ENCODE data around the gene DNAJB13.

The DNAJB13 gene

DNA sequence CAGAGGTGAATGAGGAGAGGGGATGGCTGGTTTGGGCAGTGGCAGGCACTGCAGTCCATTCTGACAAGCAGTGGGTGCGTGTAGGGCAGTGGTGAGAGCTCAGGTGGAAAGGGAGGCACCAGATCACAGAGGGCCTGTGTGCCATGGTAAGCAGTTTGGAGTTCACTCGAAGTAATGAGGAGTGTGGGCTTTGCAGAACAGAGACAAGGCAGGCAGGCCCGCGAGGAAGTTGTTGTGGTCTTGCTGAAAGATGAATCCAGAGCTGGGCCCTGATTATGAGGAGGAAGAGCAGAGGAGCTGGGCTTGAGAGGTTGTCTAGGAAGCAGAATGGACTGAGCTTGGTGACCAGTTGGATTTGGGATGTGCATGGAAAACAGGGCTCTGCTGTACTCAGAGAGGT, 1.6 kb upstream of the DNAJB13 start:
- DNase-seq = peak in 1 of 10 donors; percentile 40
- intact Hi-C loops (cut with DNase I) = no loop called here

DNA sequence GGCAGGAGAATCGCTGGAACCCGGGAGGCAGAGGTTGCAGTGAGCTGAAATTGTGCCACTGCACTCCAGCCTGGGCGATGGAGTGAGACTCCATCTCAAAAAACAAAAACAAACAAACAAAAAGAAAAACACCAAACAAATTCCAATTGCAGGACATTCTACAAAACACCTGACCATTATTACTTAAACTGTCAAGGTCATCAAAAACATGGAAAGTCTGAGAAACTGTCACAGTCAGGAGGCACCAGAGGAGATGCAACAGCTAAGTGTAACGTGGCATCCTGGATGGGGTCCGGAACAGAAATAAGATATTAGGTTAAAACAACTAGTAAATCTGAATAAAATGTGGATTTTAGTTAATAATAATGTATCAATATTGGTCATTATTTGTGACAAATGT, 914 bp upstream of the DNAJB13 start:
- DNase-seq = no peak
- intact Hi-C loops (cut with DNase I) = no loop called here

DNA sequence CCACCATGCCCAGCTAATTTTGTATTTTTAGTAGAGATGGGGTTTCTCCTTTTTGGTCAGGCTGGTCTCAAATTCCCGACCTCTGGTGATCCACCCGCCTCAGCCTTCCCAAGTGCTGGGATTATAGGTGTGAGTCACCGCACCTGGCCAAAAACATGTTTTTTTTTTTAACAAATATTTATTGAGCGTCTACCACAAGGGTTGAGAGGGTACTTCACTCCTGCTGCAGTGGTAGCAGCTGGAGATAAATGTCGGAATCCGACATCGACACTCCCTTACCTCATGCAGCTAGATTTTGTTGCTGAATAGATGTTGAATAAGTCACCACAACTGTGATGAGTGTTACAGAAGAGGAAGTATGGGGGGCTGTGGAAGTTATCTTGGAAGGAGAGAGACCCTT, 971 bp downstream of the DNAJB13 start:
- intact Hi-C loops (cut with DNase I) = no loop called here
- DNase-seq = peak in 1 of 10 donors; percentile 5

DNA sequence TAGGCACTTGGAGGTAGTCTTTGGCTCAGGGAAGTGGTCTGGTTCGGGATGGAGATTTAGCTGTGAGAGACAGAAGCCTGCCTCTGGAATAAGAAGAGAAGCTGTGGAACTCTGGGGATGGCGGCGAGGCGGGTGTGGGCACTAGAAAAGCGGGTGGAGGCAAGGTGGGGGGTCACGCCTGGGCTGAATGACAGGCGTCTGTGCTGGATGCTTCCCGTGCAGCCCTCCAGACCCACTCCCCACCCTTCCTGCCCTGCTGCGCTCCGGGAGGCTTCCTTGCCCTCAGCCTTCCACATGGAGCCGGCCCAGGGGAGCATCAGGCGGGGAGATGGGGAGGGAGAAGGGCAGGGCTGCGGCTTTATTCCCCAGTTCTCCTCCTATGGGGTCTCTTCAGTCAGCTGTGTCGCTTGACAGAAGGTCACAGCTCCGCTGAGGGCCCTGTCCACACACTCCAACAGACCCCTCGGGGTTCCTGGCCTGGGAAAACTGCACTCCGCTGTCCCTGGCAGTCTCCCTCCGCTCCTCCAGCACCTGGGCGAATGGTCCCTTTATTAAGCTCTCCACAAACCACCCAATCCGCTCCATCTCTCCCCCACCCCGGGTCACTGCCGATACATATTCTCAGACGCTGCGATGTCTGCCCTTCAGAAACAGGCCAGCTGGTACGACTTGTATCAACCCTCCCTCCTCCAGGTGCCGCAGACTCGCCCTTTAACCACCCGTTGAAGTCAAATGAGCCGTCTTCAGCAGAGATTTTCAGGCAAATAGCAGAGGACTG, 6.2 kb downstream of the DNAJB13 start:
- intact Hi-C loops (cut with DNase I) = no loop called here
- DNase-seq = peak in 2 of 10 donors; percentile 60 to 67

DNA sequence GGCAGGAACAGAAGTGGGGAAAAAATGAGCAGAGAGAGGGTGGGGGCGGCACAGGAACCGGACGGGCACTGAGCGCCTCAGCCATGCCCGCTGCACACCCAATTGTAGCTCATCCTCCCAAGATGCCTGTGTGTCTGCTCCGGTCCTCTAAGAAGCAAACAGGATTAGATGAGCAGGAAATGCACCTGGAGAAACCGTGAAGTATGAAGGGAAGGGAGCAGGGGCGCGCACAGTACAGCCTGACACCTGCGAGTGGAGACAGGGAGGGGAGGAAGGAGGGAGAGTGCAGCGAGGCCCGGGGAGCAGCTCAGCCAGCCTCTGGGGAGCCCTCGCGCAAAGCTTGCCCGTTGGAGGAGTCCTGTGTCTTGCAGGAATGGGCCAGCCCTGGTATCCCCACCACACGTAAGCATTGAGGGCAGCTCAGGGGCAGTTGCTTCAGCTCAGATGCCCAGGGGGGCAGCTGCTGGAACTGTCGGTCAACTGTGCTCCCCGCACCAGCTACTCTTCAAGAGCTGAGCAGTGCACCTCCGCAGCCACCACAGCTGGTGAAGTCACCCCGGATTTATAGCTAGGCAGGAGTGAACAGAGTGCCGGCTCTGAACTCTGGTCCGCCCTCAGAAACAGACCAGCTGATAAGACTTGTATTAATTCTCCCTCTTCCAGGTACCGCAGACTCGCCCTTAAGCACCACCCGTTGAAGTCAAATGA, 7.0 kb downstream of the DNAJB13 start:
- DNase-seq = peak in 2 of 10 donors; percentile 65 to 75
- intact Hi-C loops (cut with DNase I) = no loop called here

DNA sequence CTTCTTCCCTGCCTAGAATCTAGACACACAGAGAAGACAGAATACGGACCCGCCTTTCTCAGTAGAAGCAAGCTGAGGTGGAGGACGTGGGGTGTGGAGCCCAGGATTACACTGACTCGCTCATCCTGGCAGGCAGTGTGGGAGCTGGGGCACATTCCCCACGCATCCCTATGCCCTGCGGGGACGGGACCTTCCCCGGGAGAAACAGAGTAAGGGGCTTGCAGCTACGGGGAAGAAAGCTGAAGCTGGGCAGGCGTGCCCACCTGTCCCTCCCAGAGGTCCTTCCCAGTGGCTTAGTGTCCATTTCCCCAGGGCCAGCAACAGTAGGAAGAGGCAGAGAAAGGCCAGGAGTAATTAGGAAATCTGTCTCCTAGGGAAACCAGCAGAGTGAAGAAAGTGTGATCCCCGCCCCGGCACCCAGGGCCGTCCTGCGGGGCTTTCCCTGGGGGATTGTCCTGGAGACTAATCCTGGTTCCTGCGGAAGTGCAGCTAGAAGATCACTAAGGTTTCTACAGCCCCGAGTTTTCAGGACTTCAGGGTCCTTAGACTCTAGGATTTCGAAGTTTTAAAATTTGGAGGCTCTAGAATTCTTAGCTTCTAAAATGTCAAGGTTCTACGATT, 7.8 kb downstream of the DNAJB13 start:
- intact Hi-C loops (cut with DNase I) = no loop called here
- peak in 2 of 10 donors; percentile 54 to 75 for DNase-seq

DNA sequence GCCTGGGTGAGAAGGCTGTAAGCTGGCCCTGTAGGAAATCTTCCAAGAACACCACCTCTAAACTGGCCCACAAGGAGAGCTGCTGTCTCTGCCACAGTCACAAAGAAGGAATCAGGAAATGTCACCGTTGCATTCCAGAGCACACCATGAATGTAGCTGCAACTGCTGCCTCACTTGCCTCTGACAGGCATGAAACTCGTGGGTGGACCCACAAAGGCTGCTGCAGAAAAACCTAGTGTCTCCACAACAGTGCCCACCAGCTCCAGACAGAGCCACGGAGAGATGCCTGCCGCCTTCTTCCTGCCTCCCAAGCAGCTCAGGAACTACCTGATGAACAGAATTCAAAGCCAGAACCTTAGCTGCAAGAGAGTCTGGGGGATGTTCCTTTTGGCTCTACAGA, 10.5 kb downstream of the DNAJB13 start:
- intact Hi-C loops (cut with DNase I) = loop anchor here (5.0 kb wide), 2 partner anchors 131 to 486 kb away; no protein-coding TSS in a partner anchor
- DNase-seq = peak in 6 of 10 donors; percentile 29 to 87 (median 71)

DNA sequence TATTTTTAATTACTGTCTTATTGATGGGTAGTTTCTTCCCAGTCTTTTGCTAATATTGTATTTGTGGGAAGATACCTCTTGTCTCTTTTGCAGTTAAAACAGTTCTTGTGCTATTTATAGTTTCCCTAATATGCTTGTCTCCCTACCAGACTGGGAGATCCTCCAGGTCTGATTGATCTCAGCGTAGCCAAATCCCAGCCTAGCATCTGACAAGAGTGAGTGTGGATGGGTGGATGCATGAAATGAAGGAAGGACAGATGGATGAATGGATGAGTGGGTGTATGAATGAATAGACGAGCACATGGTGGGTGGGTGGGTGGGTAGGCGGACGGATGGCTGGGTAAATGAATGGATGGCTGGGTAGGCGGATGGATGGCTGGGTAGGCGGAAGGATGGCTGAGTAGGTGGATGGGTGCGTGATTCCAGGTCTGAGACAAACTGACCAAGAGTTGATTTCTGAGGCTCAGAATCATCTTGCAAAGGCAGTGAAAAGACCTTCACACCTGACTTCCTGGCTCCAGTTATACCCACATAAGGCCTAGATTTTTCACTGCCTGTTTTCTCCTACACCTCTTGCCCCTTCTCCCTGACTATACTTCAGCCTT, 11.4 kb downstream of the DNAJB13 start:
- intact Hi-C loops (cut with DNase I) = loop anchor here (5.0 kb wide), 2 partner anchors 130 to 485 kb away; no protein-coding TSS in a partner anchor
- DNase-seq = peak in 2 of 10 donors; percentile 33 to 43

DNA sequence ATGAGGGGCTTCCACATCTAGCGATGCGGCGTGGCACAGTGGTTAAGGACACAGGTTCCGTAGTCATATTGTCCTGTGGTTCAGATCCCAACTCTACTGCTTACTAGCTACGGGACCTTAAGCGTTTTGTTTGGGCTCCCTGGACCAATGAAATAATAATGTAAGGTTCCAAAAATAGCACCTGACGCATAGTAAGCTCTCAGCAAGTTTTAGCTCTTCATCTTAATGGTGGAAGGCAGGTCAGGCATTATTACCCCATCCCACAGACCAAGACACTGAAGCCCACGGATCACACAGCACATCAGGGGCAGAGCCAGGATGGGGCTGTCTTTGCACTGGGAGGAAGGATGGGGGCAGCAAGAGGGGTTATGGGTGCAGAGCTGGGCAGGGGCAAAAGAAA, 13.0 kb downstream of the DNAJB13 start:
- intact Hi-C loops (cut with DNase I) = loop anchor here (5.0 kb wide), 2 partner anchors 128 to 483 kb away; no protein-coding TSS in a partner anchor

DNA sequence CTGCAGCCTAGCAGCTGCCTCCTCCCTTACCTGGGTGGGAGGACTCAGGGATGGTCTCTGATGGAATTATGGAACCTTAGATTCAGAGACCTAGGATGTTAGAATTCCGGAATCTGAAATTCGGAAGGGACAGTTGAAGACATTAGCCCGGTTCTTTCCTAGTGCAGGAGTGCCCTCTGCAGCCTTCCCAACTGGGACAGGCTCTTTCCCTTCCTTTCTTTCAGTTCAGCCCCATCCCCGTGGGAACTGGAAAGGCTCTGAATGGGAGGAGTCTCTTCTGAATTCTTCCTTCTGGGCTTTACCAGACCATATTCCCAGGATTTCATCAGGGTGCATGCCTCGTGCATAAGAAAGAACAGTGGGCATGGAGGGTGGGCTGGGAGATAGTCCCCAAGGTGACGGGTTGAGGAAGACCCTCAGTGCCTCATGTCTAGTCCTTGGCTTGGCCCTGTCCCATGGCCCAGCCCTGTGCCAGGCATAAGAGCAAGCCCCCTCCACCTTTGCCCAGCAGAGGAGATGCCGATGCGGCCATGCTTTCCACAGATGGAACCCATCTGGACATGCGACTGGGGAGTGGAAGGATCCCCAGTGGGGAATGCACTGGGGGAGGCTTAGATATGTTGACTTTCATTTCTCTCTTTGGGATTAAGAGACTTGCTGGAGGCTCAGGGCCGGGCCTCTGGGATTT, 14.4 kb downstream of the DNAJB13 start:
- intact Hi-C loops (cut with DNase I) = no loop called here
- peak in 2 of 10 donors; percentile 25 to 56 for DNase-seq

More for the DNA sequence above, 13.0 kb downstream of the DNAJB13 start:
- DNase-seq = peak in 2 of 10 donors; percentile 7 to 56

DNA sequence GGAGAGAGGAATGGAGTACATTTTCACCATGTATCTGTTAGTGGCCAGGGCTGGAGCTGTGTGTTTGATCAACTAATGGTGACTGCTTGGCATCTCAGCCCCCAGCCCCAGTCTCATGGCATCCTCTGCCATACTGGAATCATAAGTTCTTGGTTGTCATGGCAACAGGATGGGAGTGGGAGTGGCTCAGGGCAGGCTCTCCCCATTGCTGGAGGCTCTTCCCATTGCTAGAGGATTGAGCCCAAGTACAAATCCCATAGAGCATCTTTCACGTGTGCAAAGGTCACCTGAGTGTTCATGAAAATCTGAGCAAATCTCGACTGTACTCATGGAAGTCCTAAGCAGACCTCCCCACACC, 14.9 kb downstream of the DNAJB13 start:
- intact Hi-C loops (cut with DNase I) = no loop called here
- DNase-seq = no peak

DNA sequence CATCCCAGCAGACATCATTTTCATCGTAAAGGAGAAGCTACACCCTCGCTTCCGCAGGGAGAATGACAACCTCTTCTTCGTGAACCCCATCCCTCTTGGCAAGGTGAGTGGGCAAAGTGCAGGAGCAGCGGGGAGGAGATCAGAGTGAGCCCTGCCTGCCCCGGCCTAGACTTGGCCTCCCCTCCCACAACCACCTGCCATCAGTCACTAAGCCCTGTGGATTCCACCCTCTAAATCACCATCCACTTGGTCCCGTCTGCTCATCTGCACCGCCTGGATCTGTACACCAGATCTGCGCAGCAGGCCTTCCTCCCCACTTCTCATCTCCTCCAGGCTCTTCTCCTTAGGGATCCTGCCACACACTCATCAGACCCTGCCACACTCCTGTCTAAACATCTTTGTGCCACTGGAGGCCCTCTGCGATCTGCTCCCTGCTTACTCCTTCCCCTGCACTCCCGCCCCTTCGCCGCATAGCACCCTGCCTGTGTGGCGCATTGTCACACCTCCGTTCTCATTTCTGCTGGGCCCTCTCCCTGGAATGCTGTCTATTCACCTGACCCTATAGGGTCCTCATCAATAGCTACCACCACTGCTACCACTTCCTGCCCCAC, 17.6 kb downstream of the DNAJB13 start:
- intact Hi-C loops (cut with DNase I) = no loop called here
- DNase-seq = peak in 2 of 10 donors; percentile 45 to 57

DNA sequence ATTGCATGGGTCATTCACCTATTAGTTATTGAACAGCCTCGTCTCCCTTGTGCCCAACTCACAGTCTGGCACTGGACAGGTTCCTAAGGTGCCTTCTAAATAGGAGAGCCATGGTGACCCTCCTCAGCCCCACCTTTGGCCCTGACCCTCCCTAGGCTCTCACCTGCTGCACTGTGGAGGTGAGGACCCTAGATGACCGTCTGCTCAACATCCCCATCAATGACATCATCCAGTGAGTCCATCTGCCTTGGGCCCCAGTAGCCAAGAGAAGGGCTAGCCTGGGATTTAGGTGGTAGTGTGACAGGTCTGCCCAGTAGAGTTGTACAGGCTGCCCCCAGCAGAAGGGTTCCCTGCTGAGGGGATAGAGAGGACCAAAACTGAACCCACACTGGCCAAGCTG, 18.3 kb downstream of the DNAJB13 start:
- peak in 2 of 10 donors; percentile 31 to 41 for DNase-seq
- intact Hi-C loops (cut with DNase I) = no loop called here

DNA sequence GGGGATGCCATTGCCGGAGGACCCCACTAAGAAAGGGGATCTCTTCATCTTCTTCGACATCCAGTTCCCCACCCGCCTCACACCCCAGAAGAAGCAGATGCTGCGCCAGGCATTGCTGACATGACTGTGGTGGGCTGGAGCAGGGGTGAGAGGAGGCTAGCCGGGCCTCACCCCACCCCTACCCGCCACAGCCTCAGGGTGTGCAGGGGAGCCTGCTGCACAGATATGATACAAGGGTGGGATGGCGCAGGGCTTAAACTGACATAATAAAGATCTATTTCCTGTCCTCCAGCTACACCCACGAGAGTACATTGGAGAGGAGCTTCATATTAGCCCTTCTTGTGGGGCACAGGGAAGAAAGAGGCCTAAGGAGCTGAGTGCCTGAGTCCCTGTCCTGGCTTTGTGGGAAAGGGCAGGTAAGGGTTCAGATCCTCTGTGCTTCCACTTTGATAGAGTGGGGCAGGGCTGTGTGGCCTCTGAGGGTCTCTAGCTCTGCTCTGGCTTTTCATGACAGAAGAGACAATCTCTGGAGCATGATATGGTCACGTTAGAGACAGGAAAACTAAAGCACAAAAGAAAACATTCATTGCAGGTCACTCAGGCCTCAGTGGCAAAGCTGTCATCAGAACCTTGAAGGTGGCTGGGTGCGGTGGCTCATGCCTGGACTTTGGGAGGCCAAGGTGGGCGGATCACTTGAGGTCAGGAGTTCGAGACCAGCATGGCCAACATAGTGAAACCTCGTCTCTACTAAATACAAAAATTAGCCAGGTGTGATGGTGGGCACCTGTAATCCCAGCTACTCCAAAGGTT, 19.4 kb downstream of the DNAJB13 start:
- intact Hi-C loops (cut with DNase I) = no loop called here
- DNase-seq = peak in 2 of 10 donors; percentile 31 to 62

DNA sequence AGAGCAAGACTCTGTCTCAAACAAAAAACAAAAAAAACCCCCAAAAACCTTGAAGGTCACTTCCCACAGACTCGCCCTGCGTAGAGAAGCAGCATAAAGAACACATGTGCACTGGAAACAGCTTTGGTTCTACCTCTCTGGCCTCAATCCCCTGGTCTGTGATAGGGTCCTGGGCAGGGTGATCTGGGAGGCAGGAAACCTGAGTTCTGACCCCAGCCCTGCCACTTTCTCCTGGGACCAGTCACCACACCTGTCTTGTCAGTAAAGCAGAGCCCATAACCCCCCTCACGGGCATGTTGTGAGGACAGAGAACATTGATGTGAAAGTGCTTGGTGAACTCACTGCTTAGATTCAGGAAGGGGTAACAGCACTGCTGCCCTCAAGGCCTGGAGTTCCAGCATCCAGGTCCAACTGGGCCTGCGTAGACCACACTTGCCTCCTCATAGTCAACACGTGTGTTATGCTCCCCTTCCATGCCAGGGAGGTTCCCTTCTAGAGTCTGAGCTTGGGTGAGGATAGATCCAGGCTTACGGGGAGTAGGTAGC, 20.4 kb downstream of the DNAJB13 start:
- peak in 3 of 10 donors; percentile 16 to 60 (median 16) for DNase-seq
- intact Hi-C loops (cut with DNase I) = no loop called here

DNA sequence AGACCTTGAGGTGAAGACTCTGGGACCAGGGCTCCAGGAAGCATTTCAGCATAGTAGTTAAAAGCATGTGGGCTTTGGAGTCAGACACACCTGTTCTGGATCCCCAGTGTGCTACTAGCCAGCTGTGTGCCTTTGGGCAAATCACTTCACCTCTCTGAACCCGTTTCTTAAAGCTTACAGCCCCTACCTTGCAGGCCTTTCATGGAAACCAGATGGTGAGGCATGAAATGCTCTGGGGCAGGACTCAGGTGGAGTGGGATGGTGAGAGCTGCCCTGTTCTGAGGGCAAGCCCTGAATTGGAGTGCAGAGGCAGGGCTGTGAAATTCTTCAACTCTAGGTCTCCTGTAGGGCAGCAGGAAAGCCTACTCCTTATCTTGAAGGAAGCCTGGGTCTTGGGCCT, 21.4 kb downstream of the DNAJB13 start:
- intact Hi-C loops (cut with DNase I) = no loop called here
- DNase-seq = peak in 2 of 10 donors; percentile 2 to 7

DNA sequence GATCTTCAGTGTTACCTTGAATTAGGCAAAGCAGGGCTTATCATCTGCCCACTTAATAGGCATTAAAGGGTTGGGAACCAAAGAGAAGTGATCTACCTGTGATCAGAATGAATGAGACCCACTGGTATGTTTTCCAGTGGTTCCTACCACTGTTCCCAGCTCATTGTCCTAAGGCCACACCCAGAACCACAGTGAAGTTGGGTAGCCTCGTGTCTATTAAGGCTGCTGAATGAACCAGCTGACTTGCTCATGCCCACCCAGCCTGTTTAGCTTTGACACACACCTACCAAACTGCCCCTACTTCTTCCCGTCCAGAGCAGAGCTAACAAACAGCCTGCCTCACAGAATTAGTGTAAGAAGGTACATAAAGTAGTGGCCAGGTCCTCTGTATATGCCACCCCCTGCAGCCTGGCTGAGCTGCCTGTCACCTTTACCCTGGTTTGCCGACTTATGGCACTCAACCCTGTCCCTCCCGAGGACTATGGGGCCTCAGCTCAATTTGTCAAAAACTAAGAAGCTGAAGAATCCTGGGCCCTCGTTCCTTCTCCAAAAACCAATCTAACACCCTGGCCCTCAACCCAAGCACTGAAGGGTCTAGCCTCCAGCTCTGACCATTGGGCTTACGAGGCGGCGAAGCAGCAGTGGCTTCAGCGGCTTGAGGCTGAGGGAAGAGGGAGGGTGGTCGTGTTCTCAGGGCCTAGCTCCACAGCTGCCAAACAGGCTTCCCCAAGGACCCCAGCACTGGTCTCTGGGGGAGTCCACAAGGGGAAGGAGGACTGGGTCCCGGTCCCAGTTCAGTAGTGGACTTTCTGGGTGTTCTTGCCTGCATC, 22.0 kb downstream of the DNAJB13 start:
- peak in 3 of 10 donors; percentile 6 to 42 (median 29) for DNase-seq
- intact Hi-C loops (cut with DNase I) = no loop called here

Measured in posterior cingulate gyrus (tissue), 11 donors.